Kasumi-1 (cell line): ENCODE data around the gene SPIRE2.
"Not testable (repeated sequence)": the region's sequence is repeated elsewhere in the genome, so short reads cannot be mapped to it uniquely, and the experiment has no call there.

ENCODE experiments used
- DNase-seq, 2 experiments: peaks; one replicate each; lab custom pipeline; 2025; lab: John Stamatoyannopoulos, UW

SPIRE2 gene

GRCh38 chr16:89863741-89864526 is 35.7 kb downstream of the SPIRE2 start:
- DNase-seq, result no peak

DNA sequence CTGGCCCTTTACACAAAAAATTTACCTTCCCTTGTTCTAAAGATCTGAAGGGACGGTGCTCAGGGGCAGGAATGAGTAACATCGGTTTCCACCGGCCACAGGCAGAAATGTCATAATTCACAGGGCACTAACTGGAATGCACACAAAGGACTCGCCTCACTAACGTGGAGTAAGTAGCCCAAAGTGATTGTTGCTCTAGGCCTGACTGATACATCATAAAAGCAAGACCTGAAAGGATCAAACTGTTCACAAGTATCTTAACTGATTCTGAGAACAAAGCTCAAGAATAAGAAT is 36.2 kb downstream of the SPIRE2 start:
- no peak for DNase-seq

DNA sequence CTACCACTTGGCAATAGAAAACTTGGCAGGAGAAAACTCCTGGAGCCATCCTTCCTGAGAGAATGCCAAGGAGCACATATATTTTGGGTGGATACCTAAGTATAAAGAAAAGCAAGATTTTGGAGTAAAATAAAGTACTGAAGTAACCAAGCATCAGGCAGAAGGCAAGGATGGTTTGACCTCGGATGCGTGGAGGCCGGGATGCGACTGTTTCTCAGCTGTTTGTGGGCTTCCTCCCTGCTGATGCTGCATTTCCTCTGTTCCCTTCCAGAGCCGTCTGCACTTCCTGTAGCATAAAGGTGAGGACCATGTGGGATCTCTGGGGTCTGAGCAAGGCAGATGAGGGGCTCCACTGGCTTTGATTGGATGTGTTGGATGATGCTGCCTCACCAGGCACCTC is 39.6 kb downstream of the SPIRE2 start:
- DNase-seq, result no peak

- no peak for DNase-seq
Observed at GRCh38 chr16:89869911-89870310, 41.6 kb downstream of the SPIRE2 start.

- DNase-seq, result no peak
Observed at GRCh38 chr16:89870440-89870839, 42.2 kb downstream of the SPIRE2 start.

GRCh38 chr16:89871895-89872294 is 43.6 kb downstream of the SPIRE2 start:
- no peak for DNase-seq

DNA sequence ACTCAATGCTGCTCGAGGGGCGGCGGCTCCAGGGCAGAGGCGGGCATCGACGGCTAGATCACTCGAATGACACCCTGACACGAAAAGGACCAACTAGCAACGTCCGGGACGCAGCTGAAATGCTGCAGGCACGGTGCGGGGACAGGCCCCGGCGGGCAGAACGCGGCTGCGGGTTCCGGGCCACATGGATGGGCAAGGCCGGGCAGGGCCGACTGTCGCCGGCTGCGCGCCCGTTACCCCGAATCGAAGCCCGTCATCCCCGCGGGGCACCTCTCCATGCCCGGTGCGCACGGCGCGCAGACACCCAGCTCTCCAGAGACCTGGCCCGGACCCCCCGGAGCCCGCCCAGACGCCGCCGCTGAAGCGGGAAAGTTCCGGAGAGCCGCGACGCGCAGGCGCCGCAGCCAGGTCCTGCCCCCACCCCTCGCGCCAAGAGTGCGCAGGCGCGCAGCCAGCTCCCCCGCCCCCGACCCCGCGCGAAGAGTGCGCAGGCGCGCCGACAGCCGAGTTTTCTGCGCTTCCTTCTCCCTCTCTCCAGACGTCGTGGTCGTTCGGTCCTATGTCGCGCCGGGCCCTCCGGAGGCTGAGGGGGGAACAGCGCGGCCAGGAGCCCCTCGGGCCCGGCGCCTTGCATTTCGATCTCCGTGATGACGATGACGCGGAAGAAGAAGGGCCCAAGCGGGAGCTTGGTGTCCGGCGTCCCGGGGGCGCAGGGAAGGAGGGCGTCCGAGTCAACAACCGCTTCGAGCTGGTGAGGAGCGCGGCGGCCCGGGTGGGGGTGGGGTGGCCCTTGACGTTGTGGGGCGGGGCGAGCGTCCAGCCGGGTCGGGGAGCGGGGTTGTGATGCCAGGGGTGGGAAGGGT is 45.1 kb downstream of the SPIRE2 start, which contains the start of gene TCF25:
Gene TCF25, plus strand, starts transcription at position 484 of the 863 bp plus-strand sequence. Its CDS starts 76 bp downstream, at position 560.
- DNase-seq, result peak; percentile 69 to 74

DNA sequence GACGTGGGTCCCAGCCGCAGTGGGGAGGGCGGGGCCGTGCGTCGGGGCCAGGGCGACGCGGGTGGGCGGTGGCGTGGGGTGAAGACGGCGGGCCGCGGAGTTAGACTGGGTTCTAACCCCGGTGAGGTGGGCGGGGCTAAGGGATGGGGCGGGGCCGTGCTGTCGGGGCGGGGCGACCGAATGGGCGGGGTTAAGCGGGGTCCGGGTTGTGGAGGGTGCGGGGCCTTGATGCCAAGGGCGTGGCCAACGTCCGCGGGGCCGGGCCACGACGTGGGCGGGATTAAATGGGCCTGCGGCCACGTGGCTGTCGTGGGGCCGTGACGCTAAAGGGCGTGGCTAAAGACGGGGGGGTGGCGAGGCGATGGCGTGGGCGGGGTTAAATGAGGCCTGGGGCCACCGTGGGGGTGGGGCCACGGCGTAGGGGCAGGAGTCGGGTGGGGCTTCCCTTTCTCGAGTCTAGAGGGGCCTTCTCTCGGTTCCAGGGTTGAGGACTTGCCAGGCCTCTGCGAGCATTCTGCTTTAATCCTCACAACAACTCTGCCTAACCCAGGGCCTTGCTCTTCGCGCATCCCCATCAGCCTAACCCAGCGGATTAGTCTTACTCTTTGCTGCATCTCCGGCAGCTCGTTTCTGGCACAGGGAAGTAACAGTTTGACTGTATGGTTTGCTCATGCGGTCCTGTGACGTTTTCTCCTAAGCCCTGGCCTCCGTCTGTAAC is 45.9 kb downstream of the SPIRE2 start:
- DNase-seq, result peak; percentile 84 to 92

GRCh38 chr16:89879123-89879522 is 50.8 kb downstream of the SPIRE2 start:
- DNase-seq, result not testable (repeated sequence)

DNA sequence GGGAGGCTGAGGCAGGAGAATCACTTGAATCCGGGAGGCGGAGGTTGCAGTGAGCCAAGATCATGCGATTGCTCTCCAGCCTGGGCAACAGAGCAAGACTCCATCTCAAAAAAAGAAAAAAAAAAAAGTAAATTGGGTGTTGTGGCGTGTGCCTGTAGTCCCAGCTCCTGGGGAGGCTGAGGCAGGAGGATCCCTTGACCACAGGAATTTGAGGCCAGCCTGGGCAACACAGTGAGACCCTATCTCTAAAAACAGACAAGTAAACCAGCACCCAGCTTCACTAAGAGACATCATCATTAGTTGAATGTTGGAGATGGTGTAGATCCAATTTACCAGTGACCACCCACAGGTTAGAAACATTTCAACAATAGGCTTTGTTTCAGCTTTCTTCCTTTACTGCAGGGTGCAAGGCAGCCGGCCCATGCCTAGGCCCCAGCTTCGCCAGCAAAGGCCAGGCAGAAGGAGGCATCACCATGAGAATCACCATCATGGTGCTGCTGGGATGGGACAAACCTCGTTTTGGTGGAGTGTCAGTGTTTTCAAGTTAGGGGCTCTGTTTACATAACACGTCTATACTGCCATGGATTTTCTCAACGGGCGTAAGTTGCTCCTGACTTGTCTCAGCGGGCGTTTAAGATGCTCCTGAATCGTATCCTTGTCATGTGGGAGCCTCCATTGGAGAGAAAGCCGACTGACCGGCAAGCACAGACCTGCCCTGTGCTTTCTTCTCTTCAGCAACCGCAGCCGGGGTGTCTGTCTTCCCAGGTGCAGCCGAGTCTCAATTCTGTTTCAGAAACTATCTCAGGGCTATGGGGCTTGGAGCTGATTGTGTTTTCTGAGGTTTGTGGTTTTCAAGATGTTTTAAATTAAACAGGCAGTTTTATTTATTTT is 52.4 kb downstream of the SPIRE2 start:
- no peak for DNase-seq

GRCh38 chr16:89881368-89881730 is 53.1 kb downstream of the SPIRE2 start:
- no peak for DNase-seq

- no peak for DNase-seq
Observed at GRCh38 chr16:89883346-89884040, 55.2 kb downstream of the SPIRE2 start.

DNA sequence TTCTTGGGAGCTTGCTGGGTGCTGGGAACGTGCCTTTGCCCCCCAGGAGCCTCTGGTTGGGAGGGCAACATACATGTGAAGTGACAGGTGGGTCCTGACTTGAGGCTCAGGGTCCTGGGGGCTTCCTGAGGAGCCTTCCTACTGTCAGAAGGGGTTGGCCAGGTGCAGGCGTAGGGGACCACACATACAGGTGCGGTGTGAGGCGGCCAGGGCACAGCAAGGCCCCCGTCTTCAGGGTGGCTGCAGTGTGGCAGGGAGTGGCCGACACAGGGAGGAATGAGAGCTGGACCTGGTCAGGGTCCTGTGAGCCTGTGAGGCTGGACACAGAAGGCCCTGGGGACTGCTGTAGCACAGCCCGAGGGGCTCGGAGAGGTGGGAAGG is 55.8 kb downstream of the SPIRE2 start:
- DNase-seq, result no peak

- DNase-seq, result no peak
Observed at GRCh38 chr16:89887243-89887642, 59.0 kb downstream of the SPIRE2 start.

GRCh38 chr16:89890200-89890599 is 61.9 kb downstream of the SPIRE2 start:
- no peak for DNase-seq

DNA sequence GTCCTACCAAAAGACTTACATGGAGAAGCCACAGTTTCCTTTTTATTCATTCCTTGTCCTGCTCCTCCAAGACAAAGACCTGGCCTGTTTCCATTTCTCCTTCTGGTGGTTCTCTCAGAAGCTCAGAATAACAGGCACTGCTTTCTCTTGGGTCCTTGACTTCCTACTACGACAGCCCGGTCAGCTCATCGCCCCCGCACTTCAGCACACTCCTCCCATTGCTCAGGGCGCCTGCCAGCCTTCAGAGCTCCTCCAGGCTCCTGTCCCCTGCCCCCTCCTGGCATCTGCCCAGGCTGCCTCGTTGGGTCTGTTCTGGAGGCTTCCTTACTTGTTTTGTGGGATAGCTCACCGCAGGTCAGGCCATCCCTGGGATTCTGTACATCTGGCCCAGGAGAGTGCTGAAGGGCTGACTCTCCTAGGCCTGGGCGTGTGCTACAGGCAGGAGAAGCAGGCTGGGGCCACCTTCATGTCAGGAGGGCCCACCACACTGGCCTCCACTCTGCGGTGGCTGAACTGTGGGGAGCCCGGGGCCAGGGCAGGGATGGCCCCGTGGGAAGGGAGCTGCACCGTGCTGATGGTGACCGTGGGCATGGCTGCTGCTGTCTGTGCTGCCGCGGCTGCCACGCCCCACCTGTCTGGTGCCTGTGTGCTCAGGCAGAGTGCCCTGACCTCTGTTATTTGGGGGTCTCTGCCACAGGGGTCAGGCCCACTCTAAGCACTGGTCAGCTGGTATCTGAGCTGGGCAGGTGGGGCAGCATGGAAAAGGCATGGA is 62.8 kb downstream of the SPIRE2 start:
- no peak for DNase-seq

- no peak for DNase-seq
Observed at GRCh38 chr16:89892055-89892630, 63.9 kb downstream of the SPIRE2 start.

- no peak for DNase-seq
Observed at GRCh38 chr16:89892635-89893034, 64.4 kb downstream of the SPIRE2 start.

- DNase-seq, result no peak
Observed at GRCh38 chr16:89893642-89894548, 65.6 kb downstream of the SPIRE2 start.
